Neural progenitor cell (in vitro differentiated cells): ENCODE results near the gene KCNK5.

Experiments used
- EZH2 ChIP-seq: fragments of 200-600 bp; sonication (generic); IDR thresholded peaks from 2 replicates; pipeline ENCODE4 v1.6.1; 2017; ENCODE audit warnings: antibody characterized with exemption, mild to moderate bottlenecking, moderate library complexity
- EZH2phosphoT487 ChIP-seq: fragments of 200-600 bp; sonication (generic); IDR thresholded peaks from 2 replicates; pipeline ENCODE4 v1.6.1; 2017; ENCODE audit warnings: antibody characterized with exemption
- TF ChIP-seq, protein P1 (sequence below): fragments of 200-600 bp; sonication (generic); IDR thresholded peaks from 2 replicates; pipeline ENCODE4 v1.5.1; 2017; ENCODE audit warnings: antibody characterized with exemption, mild to moderate bottlenecking

DNA sequence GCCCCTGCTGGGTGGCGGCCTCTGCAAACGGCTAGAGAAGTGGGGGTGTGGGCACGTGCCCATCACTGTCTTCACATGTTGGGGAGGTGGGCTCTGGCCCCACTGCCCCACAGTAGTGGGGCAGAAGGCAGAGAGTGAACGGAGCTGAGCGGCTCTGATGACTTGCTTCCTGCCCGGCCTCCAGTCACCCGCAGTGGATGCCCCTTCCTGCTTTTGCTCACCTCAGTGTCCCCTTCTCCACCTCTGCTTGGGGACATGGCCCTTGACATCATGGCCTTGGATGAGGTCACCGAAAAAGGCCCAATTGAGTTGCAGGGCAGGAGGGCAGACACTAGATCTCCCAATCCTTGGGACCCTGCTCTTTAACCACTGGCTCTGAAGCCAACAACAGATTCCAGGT lies 40.1 kb downstream of the KCNK5 start:
- TF ChIP-seq, protein P1, sequence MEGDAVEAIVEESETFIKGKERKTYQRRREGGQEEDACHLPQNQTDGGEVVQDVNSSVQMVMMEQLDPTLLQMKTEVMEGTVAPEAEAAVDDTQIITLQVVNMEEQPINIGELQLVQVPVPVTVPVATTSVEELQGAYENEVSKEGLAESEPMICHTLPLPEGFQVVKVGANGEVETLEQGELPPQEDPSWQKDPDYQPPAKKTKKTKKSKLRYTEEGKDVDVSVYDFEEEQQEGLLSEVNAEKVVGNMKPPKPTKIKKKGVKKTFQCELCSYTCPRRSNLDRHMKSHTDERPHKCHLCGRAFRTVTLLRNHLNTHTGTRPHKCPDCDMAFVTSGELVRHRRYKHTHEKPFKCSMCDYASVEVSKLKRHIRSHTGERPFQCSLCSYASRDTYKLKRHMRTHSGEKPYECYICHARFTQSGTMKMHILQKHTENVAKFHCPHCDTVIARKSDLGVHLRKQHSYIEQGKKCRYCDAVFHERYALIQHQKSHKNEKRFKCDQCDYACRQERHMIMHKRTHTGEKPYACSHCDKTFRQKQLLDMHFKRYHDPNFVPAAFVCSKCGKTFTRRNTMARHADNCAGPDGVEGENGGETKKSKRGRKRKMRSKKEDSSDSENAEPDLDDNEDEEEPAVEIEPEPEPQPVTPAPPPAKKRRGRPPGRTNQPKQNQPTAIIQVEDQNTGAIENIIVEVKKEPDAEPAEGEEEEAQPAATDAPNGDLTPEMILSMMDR = no peak
- no peak for TF ChIP-seq EZH2
- no peak for TF ChIP-seq EZH2phosphoT487
